ENCODE results near the gene SEMA5A. TPM values are rescaled to one million over a fixed set of nuclear protein-coding genes. Genes with fewer than 3 reads are reported as not detected.

The SEMA5A gene
- total RNA-seq, 1 donor from 2014 or later = 31.1 TPM

- H3K4me1 Mint-ChIP-seq (ENCODE audit: unreplicated experiment) = no peaks in the 10 kb centered on the region
- DNase-seq (ENCODE audit: low spot score) = no peak
- H3K27ac Mint-ChIP-seq (ENCODE audit: unreplicated experiment) = no peak overlapping the region
- H3K4me3 Mint-ChIP-seq (ENCODE audit: unreplicated experiment) = no peak overlapping the region
- no peaks in the 10 kb centered on the region for H3K9me3 Mint-ChIP-seq (ENCODE audit: unreplicated experiment)
- no peaks in the 10 kb centered on the region for H3K36me3 Mint-ChIP-seq (ENCODE audit: low read depth, unreplicated experiment)
- H3K27me3 Mint-ChIP-seq (ENCODE audit: unreplicated experiment) = peaks cover under 1% of the 10 kb centered on the region
- no peak for TF ChIP-seq CTCF (IDR thresholded peaks at IDR 0.05; ENCODE audit: unreplicated experiment)
These were observed 114.2 kb downstream of the SEMA5A start for GRCh38 chr5:9431496-9432258.

GRCh38 chr5:9431151-9431495 is 114.8 kb downstream of the SEMA5A start:
- no peak overlapping the region for H3K4me3 Mint-ChIP-seq (ENCODE audit: unreplicated experiment)
- no peak for DNase-seq (ENCODE audit: low spot score)
- no peak overlapping the region for H3K27ac Mint-ChIP-seq (ENCODE audit: unreplicated experiment)
- no peak for TF ChIP-seq CTCF (IDR thresholded peaks at IDR 0.05; ENCODE audit: unreplicated experiment)
- no peaks in the 10 kb centered on the region for H3K4me1 Mint-ChIP-seq (ENCODE audit: unreplicated experiment)
- H3K27me3 Mint-ChIP-seq (ENCODE audit: unreplicated experiment) = no peaks in the 10 kb centered on the region
- no peaks in the 10 kb centered on the region for H3K36me3 Mint-ChIP-seq (ENCODE audit: low read depth, unreplicated experiment)
- no peaks in the 10 kb centered on the region for H3K9me3 Mint-ChIP-seq (ENCODE audit: unreplicated experiment)

DNA sequence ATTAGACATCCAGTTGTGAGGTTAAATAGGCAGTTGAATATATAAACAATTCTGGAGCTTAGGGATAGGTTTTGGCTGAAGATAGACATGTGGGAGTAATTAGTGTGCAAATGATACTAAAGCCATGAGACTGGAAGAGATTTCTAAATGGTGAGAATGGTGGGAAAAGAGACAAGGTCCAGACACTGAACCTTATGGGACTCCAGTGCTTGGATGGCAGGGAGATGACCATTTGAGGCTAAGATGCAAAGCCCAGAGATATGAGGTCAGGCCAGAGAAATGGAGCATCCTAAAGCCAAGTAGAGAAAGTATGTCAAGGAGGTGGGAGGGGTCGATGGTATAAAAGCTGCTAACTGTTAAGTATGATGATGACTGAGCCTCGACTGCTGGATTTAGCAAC is 115.6 kb downstream of the SEMA5A start:
- no peaks in the 10 kb centered on the region for H3K4me1 Mint-ChIP-seq (ENCODE audit: unreplicated experiment)
- H3K27me3 Mint-ChIP-seq (ENCODE audit: unreplicated experiment) = no peaks in the 10 kb centered on the region
- DNase-seq (ENCODE audit: low spot score) = no peak
- H3K9me3 Mint-ChIP-seq (ENCODE audit: unreplicated experiment) = no peaks in the 10 kb centered on the region
- H3K27ac Mint-ChIP-seq (ENCODE audit: unreplicated experiment) = no peak overlapping the region
- no peak for TF ChIP-seq CTCF (IDR thresholded peaks at IDR 0.05; ENCODE audit: unreplicated experiment)
- H3K36me3 Mint-ChIP-seq (ENCODE audit: low read depth, unreplicated experiment) = no peaks in the 10 kb centered on the region
- no peak overlapping the region for H3K4me3 Mint-ChIP-seq (ENCODE audit: unreplicated experiment)

GRCh38 chr5:9429691-9430215 is 116.1 kb downstream of the SEMA5A start:
- TF ChIP-seq CTCF (IDR thresholded peaks at IDR 0.05; ENCODE audit: unreplicated experiment) = no peak
- H3K36me3 Mint-ChIP-seq (ENCODE audit: low read depth, unreplicated experiment) = no peaks in the 10 kb centered on the region
- no peaks in the 10 kb centered on the region for H3K27me3 Mint-ChIP-seq (ENCODE audit: unreplicated experiment)
- no peak overlapping the region for H3K4me3 Mint-ChIP-seq (ENCODE audit: unreplicated experiment)
- DNase-seq (ENCODE audit: low spot score) = no peak
- H3K27ac Mint-ChIP-seq (ENCODE audit: unreplicated experiment) = no peak overlapping the region
- no peaks in the 10 kb centered on the region for H3K4me1 Mint-ChIP-seq (ENCODE audit: unreplicated experiment)
- no peaks in the 10 kb centered on the region for H3K9me3 Mint-ChIP-seq (ENCODE audit: unreplicated experiment)

- no peak overlapping the region for H3K27ac Mint-ChIP-seq (ENCODE audit: unreplicated experiment)
- no peak for TF ChIP-seq CTCF (IDR thresholded peaks at IDR 0.05; ENCODE audit: unreplicated experiment)
- H3K27me3 Mint-ChIP-seq (ENCODE audit: unreplicated experiment) = no peaks in the 10 kb centered on the region
- H3K36me3 Mint-ChIP-seq (ENCODE audit: low read depth, unreplicated experiment) = no peaks in the 10 kb centered on the region
- no peak overlapping the region for H3K4me3 Mint-ChIP-seq (ENCODE audit: unreplicated experiment)
- H3K4me1 Mint-ChIP-seq (ENCODE audit: unreplicated experiment) = no peaks in the 10 kb centered on the region
- DNase-seq (ENCODE audit: low spot score) = no peak
- no peaks in the 10 kb centered on the region for H3K9me3 Mint-ChIP-seq (ENCODE audit: unreplicated experiment)
These were observed 117.6 kb downstream of the SEMA5A start for GRCh38 chr5:9428272-9428671.
